Cardiac septum (tissue), 1 donor: ENCODE results near the gene AASDHPPT. TPM values are rescaled to one million over a fixed set of nuclear protein-coding genes. Genes with fewer than 3 reads are reported as not detected.

Experiments
- DNase-seq: peaks from one replicate; pipeline ENCODE4 v3.0.0-alpha.2; 2020; ENCODE audit warnings: low spot score
- intact Hi-C: fragments of 100-400 bp; cut with DNase I; formaldehyde crosslinking; loops from one replicate; pipeline ENCODE4 v1.14.0; 2022
- total RNA-seq: library from RNA; stranded (reverse); fragmentation: NEBNext Ultra II Directional; extraction: Animal tissue kit (Norgen Biotek cat#: 25700); gene quantifications from one replicate; pipeline ENCODE4 v1.2.1, GENCODE V29; 2021
- donor health status: DM: no; HTN: no; CAD: no.

AASDHPPT gene
- total RNA-seq, 1 donor from 2014 or later: 31.8 TPM

DNA sequence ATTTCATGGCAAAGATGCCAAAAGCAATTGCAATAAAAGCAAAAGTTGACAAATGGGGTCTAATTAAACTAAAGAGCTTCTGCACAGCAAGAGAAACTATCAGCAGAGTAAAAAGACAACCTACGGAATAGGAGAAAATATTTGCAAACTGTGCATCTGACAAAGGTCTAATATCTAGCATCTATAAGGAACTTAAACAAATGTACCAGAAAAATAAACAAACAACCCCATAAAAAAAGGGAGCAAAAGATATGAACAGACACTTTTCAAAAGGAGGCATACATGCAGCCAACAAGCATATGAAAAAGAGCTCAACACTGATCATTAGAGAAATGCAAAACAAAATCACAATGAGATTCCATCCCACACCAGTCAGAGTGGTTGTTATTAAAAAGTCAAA is 60.3 kb downstream of the AASDHPPT start:
- intact Hi-C loops: no loop called here
- no peak for DNase-seq

Other genes starting within 250 kb of the AASDHPPT start
- gene MSANTD4, start 55.4 kb upstream of the AASDHPPT start, total RNA-seq: 22.8 TPM
- 7.2 TPM for gene KBTBD3, start 315 bp upstream of the AASDHPPT start, total RNA-seq